Hepatocyte (in vitro differentiated cells): ENCODE measurements around the gene KRT6A. TPM values are rescaled to one million over a fixed set of nuclear protein-coding genes. Genes with fewer than 3 reads are reported as not detected.

ENCODE experiments used
- DNase-seq: peaks from one replicate; pipeline ENCODE4 v3.0.0-alpha.2; 2016; ENCODE audit warnings: low spot score
- H2AFZ ChIP-seq: fragments of 200-600 bp; sonication (generic); 2 replicates; pipeline ENCODE4 v1.6.0; 2016; ENCODE audit warnings: antibody characterized with exemption, mild to moderate bottlenecking
- H3K27ac ChIP-seq: fragments of 200-600 bp; sonication (generic); 2 replicates; pipeline ENCODE4 v1.5.1; 2016; ENCODE audit warnings: mild to moderate bottlenecking
- H3K27me3 ChIP-seq: fragments of 200-600 bp; sonication (generic); 2 replicates; pipeline ENCODE4 v1.6.1; 2016
- H3K36me3 ChIP-seq: fragments of 200-600 bp; sonication (generic); replicated peaks from 2 replicates; pipeline ENCODE4 v1.5.1; 2016; ENCODE audit warnings: low read depth; ENCODE audit not compliant: insufficient read depth
- H3K4me1 ChIP-seq: fragments of 200-600 bp; sonication (generic); 2 replicates; pipeline ENCODE4 v1.5.1; 2016; ENCODE audit warnings: mild to moderate bottlenecking, moderate library complexity; ENCODE audit not compliant: insufficient read depth
- H3K4me2 ChIP-seq: fragments of 200-600 bp; sonication (generic); 2 replicates; pipeline ENCODE4 v1.6.0; 2016
- H3K4me3 ChIP-seq: fragments of 200-600 bp; sonication (generic); 2 replicates; pipeline ENCODE4 v1.5.1; 2016; ENCODE audit warnings: mild to moderate bottlenecking
- H3K79me2 ChIP-seq: fragments of 200-600 bp; sonication (generic); 2 replicates; pipeline ENCODE4 v1.6.0; 2017; ENCODE audit warnings: mild to moderate bottlenecking
- H3K9me2 ChIP-seq: fragments of 200-600 bp; sonication (generic); replicated peaks from 2 replicates; pipeline ENCODE4 v1.6.0; 2017; ENCODE audit warnings: mild to moderate bottlenecking; ENCODE audit not compliant: insufficient read depth
- H3K9me3 ChIP-seq: fragments of 200-600 bp; sonication (generic); 2 replicates; pipeline ENCODE4 v1.5.1; 2016; ENCODE audit warnings: low read depth, mild to moderate bottlenecking
- H4K20me1 ChIP-seq: fragments of 200-600 bp; sonication (generic); 2 replicates; pipeline ENCODE4 v1.6.0; 2016; ENCODE audit warnings: mild to moderate bottlenecking; ENCODE audit not compliant: insufficient read depth, poor library complexity, severe bottlenecking
- EZH2 ChIP-seq: fragments of 200-600 bp; sonication (generic); IDR thresholded peaks from 2 replicates; pipeline ENCODE4 v1.6.1; 2016; ENCODE audit warnings: antibody characterized with exemption, mild to moderate bottlenecking, borderline replicate concordance
- EZH2phosphoT487 ChIP-seq: fragments of 200-600 bp; sonication (generic); IDR thresholded peaks from one replicate; pipeline ENCODE4 v1.6.1; 2018; ENCODE audit warnings: antibody characterized with exemption, mild to moderate bottlenecking, low read depth, moderate library complexity; ENCODE audit not compliant: unreplicated experiment, severe bottlenecking
- WGBS: methylation state at CpG from one replicate; pipeline ENCODE4 v1.1.6; 2016; ENCODE audit warnings: low lambda C conversion rate; ENCODE audit errors: missing lambda C conversion rate; 5-methylcytosine and 5-hydroxymethylcytosine counted together
- polyA plus RNA-seq: library from polyadenylated mRNA; unstranded; fragments of >200 nt; fragmentation: Nextera tagmentation; extraction: Ambion mirVana; gene quantifications from 2 replicates; pipeline ENCODE4 v1.2.1, GENCODE V29; 2016
- total RNA-seq: library from RNA; depleted of rRNA; stranded (reverse); fragments of >200 nt; gene quantifications from 2 replicates; pipeline ENCODE4 v1.2.3, GENCODE V29; 2014
- TF ChIP-seq, protein P1 (sequence below): fragments of 200-600 bp; sonication (generic); IDR thresholded peaks from 2 replicates; pipeline ENCODE4 v1.5.1; 2016; ENCODE audit warnings: antibody characterized with exemption, mild to moderate bottlenecking; ENCODE audit not compliant: poor library complexity

KRT6A gene
- total and polyA plus RNA-seq, 2 experiments from 2014 or later = 0.54 to 6.8 TPM

DNA sequence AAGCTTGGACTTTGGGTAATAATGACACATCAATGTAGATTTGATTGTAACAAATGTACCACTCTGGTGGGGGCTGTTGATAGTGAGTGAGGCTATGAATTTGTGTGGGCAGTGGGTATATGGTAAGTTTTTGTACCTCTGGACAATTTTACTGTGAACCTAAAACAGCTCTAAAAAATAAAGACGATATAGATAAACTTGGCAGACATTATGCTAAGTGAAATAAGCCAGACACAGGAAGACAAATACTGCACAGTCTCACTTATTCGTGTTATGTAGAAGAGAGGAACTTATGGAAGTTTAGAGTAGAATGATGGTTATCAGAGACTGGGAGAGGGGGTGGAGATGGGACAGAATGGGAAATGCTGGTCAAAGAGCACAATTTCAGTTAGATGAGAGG lies 28.2 kb downstream of the KRT6A start:
- H3K27ac ChIP-seq = no peak overlapping the region
- H3K4me1 ChIP-seq = no peaks in the 10 kb centered on the region
- H3K4me2 ChIP-seq = no peak overlapping the region
- no peaks in the 10 kb centered on the region for H3K9me3 ChIP-seq
- no peak for DNase-seq
- no peak overlapping the region for H3K4me3 ChIP-seq
- H2AFZ ChIP-seq = no peak overlapping the region
- WGBS = 32% methylated on average over 2 of the region's 2 CpGs
- TF ChIP-seq EZH2 = no peak
- TF ChIP-seq, protein P1, sequence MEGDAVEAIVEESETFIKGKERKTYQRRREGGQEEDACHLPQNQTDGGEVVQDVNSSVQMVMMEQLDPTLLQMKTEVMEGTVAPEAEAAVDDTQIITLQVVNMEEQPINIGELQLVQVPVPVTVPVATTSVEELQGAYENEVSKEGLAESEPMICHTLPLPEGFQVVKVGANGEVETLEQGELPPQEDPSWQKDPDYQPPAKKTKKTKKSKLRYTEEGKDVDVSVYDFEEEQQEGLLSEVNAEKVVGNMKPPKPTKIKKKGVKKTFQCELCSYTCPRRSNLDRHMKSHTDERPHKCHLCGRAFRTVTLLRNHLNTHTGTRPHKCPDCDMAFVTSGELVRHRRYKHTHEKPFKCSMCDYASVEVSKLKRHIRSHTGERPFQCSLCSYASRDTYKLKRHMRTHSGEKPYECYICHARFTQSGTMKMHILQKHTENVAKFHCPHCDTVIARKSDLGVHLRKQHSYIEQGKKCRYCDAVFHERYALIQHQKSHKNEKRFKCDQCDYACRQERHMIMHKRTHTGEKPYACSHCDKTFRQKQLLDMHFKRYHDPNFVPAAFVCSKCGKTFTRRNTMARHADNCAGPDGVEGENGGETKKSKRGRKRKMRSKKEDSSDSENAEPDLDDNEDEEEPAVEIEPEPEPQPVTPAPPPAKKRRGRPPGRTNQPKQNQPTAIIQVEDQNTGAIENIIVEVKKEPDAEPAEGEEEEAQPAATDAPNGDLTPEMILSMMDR = no peak
- TF ChIP-seq EZH2phosphoT487 = no peak
- H3K9me2 ChIP-seq = no peaks in the 10 kb centered on the region
- no peaks in the 10 kb centered on the region for H3K79me2 ChIP-seq
- no peaks in the 10 kb centered on the region for H3K36me3 ChIP-seq
- no peaks in the 10 kb centered on the region for H4K20me1 ChIP-seq
- no peaks in the 10 kb centered on the region for H3K27me3 ChIP-seq

GRCh38 chr12:52461693-52462092 lies 31.4 kb downstream of the KRT6A start:
- no peaks in the 10 kb centered on the region for H3K27me3 ChIP-seq
- no peaks in the 10 kb centered on the region for H3K79me2 ChIP-seq
- TF ChIP-seq EZH2 = no peak
- TF ChIP-seq EZH2phosphoT487 = no peak
- H2AFZ ChIP-seq = no peak overlapping the region
- no peak for DNase-seq
- H3K4me3 ChIP-seq = no peak overlapping the region
- 69% methylated on average over 5 of the region's 5 CpGs for WGBS
- H3K9me2 ChIP-seq = no peaks in the 10 kb centered on the region
- no peak overlapping the region for H3K27ac ChIP-seq
- no peaks in the 10 kb centered on the region for H3K9me3 ChIP-seq
- H3K4me2 ChIP-seq = no peak overlapping the region
- no peaks in the 10 kb centered on the region for H3K36me3 ChIP-seq
- no peaks in the 10 kb centered on the region for H3K4me1 ChIP-seq
- no peaks in the 10 kb centered on the region for H4K20me1 ChIP-seq

DNA sequence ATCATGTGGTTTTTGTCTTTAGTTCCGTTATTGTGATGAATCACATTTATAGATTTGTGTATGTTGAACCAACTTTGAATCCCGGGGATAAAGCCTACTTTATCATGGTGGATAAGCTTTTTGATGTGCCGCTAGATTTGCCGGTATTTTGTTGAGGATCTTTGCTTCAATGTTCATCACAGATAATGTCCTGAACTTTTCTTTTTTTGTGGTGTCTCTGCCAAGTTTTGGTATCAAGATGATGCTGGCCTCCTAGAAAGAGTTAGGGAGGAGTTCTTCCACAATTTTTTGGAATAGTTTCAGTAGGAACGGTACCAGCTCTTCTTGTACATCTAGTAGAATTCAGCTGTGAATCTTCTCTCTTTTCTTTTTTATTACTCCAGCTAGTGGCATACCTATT lies 34.2 kb downstream of the KRT6A start:
- TF ChIP-seq, protein P1 = no peak
- no peak for TF ChIP-seq EZH2
- TF ChIP-seq EZH2phosphoT487 = no peak
- 81% methylated on average over 5 of the region's 5 CpGs for WGBS
- DNase-seq = no peak

GRCh38 chr12:52455821-52456220 lies 37.2 kb downstream of the KRT6A start:
- Histone ChIP-seq H3K4me1 (no peaks in the 10 kb centered on the region), H3K4me3 (no peak overlapping the region), H3K9me2 (no peaks in the 10 kb centered on the region), H3K36me3 (no peaks in the 10 kb centered on the region), H3K27ac (no peak overlapping the region), H4K20me1 (no peaks in the 10 kb centered on the region), H3K9me3 (no peaks in the 10 kb centered on the region), H3K79me2 (no peaks in the 10 kb centered on the region), H3K27me3 (no peaks in the 10 kb centered on the region), H2AFZ (no peak overlapping the region), H3K4me2 (no peak overlapping the region)
- no peak for DNase-seq
- 89% methylated on average over 1 of the region's 1 CpG for WGBS
- TF ChIP-seq EZH2phosphoT487 (no peak), EZH2 (no peak)
- TF ChIP-seq, protein P1 = no peak

More for the DNA sequence above, 34.2 kb downstream of the KRT6A start:
- H3K79me2 ChIP-seq = no peaks in the 10 kb centered on the region
- no peaks in the 10 kb centered on the region for H3K36me3 ChIP-seq
- H4K20me1 ChIP-seq = no peaks in the 10 kb centered on the region
- no peak overlapping the region for H3K27ac ChIP-seq
- H3K9me2 ChIP-seq = no peaks in the 10 kb centered on the region
- no peak overlapping the region for H3K4me3 ChIP-seq
- no peaks in the 10 kb centered on the region for H3K27me3 ChIP-seq
- no peak overlapping the region for H2AFZ ChIP-seq
- no peak overlapping the region for H3K4me2 ChIP-seq
- H3K4me1 ChIP-seq = no peaks in the 10 kb centered on the region
- no peaks in the 10 kb centered on the region for H3K9me3 ChIP-seq
